Measurements from ENCODE around the gene QSOX2. TPM values are rescaled to one million over a fixed set of nuclear protein-coding genes. Genes with fewer than 3 reads are reported as not detected.

The QSOX2 gene
- total RNA-seq, 1 donor from 2014 or later = 6.1 TPM

GRCh38 chr9:136178061-136178772 is 67.4 kb downstream of the QSOX2 start:
- TF ChIP-seq CTCF (IDR thresholded peaks at IDR 0.05) = no peak
- H3K4me3 ChIP-seq = no peak overlapping the region
- no peak for DNase-seq (ENCODE audit: extremely low spot score in 2 of 2)
- no peaks in the 10 kb centered on the region for H3K36me3 ChIP-seq
- no peaks in the 10 kb centered on the region for H3K4me1 ChIP-seq
- H3K27ac ChIP-seq = no peak overlapping the region
- intact Hi-C loops (cut with DNase I) = no loop called here
- no peaks in the 10 kb centered on the region for H3K9me3 ChIP-seq
- H3K27me3 ChIP-seq = no peaks in the 10 kb centered on the region

GRCh38 chr9:136177224-136177623 is 68.4 kb downstream of the QSOX2 start:
- intact Hi-C loops (cut with DNase I) = no loop called here
- Histone ChIP-seq H3K27me3 (no peaks in the 10 kb centered on the region), H3K4me1 (no peaks in the 10 kb centered on the region), H3K27ac (no peak overlapping the region), H3K9me3 (no peaks in the 10 kb centered on the region), H3K4me3 (no peak overlapping the region), H3K36me3 (no peaks in the 10 kb centered on the region)
- DNase-seq (ENCODE audit: extremely low spot score in 2 of 2) = no peak
- no peak for TF ChIP-seq POLR2AphosphoS5 (IDR thresholded peaks at IDR 0.05; ENCODE audit: insufficient read depth in 1 of 2, low read depth in 1 of 2)
- TF ChIP-seq POLR2A (IDR thresholded peaks at IDR 0.05) = no peak
- no peak for TF ChIP-seq CTCF (IDR thresholded peaks at IDR 0.05)

- no peak for DNase-seq (ENCODE audit: extremely low spot score in 2 of 2)
- Histone ChIP-seq H3K4me1 (no peaks in the 10 kb centered on the region), H3K36me3 (no peaks in the 10 kb centered on the region), H3K27ac (no peak overlapping the region), H3K4me3 (no peak overlapping the region), H3K9me3 (no peaks in the 10 kb centered on the region), H3K27me3 (no peaks in the 10 kb centered on the region)
- intact Hi-C loops (cut with DNase I) = no loop called here
- TF ChIP-seq CTCF (IDR thresholded peaks at IDR 0.05) (no peak), POLR2AphosphoS5 (IDR thresholded peaks at IDR 0.05; ENCODE audit: insufficient read depth in 1 of 2, low read depth in 1 of 2) (no peak), POLR2A (IDR thresholded peaks at IDR 0.05) (no peak)
Observed at GRCh38 chr9:136175616-136176197, 69.9 kb downstream of the QSOX2 start.

GRCh38 chr9:136174779-136175615 is 70.6 kb downstream of the QSOX2 start:
- intact Hi-C loops (cut with DNase I) = no loop called here
- Histone ChIP-seq H3K4me3 (no peak overlapping the region), H3K9me3 (no peaks in the 10 kb centered on the region), H3K36me3 (no peaks in the 10 kb centered on the region), H3K4me1 (no peaks in the 10 kb centered on the region), H3K27me3 (no peaks in the 10 kb centered on the region), H3K27ac (no peak overlapping the region)
- DNase-seq (ENCODE audit: extremely low spot score in 2 of 2) = no peak
- TF ChIP-seq POLR2A (IDR thresholded peaks at IDR 0.05) = no peak
- no peak for TF ChIP-seq POLR2AphosphoS5 (IDR thresholded peaks at IDR 0.05; ENCODE audit: insufficient read depth in 1 of 2, low read depth in 1 of 2)
- no peak for TF ChIP-seq CTCF (IDR thresholded peaks at IDR 0.05)
